SIG-M5 treated with dmso at 0.1 percent for 504 hours (cell line): ENCODE measurements around the gene NUDT7.

Experiments used
- DNase-seq: peaks from one replicate; lab custom pipeline; 2025; ENCODE audit not compliant: unreplicated experiment; lab: John Stamatoyannopoulos, UW

NUDT7 gene

DNA sequence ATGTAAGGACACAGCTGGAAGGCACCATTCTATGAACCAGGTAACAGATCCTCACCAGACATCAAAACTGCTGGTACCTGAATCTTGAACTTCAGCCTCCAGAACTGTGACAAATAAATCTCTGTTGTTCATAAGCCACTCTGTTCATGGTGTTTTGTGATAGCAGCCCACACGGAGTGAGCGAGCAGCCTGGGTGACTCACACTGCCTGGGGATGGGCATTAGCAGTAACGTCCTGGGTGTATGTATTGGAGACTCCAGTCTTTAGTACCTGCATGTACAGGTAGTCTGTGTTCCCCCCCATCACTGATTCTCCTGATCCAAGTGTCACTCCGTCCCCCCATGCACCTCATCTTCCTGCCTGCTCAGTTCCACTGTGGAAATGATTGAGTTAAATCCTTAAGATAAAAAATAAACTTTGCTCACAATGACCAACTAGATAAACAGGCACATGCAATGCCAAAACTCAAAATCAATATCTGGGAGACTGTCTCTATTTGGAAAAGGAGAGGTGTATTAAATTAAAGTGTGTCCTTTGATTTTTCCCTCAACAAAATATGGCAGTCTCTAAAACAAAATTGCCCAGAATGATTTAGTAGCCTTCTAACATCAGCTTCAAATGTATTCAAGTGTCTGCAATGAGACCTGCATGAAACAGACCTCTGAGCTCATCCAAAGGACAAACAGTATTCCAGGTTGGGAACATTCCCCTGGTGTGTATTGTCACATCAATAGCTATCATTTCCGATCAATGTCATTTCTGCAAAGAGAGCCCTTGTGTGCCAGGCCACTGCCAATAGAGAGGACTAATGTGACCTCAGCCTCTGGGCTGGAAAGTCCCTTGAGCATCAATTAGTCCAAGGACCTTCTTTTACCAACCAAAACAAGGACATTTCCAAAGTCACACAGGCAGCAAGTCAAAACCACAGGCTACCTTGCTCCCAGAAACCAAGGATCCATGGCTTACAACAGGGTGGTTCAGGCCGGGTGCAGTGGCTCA lies 53.9 kb downstream of the NUDT7 start:
- no peak for DNase-seq

DNA sequence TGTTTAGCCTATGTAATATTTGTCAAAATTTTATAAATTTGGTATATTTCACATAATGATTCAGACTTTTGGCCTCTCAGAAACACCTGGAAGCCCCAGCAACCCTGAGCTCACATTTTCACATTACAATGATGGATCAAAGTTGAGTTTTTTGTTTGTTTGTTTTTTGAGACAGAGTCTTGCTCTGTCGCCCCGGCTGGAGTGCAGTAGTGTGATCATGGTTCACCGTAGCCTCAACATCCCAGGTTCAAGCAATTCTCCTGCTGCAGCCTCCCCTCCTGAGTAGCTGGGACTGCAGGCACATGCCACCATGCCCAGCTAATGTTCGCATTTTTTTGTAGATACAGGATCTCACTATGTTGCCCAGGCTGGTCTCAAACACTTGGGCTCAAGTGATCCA lies 55.4 kb downstream of the NUDT7 start:
- no peak for DNase-seq

DNA sequence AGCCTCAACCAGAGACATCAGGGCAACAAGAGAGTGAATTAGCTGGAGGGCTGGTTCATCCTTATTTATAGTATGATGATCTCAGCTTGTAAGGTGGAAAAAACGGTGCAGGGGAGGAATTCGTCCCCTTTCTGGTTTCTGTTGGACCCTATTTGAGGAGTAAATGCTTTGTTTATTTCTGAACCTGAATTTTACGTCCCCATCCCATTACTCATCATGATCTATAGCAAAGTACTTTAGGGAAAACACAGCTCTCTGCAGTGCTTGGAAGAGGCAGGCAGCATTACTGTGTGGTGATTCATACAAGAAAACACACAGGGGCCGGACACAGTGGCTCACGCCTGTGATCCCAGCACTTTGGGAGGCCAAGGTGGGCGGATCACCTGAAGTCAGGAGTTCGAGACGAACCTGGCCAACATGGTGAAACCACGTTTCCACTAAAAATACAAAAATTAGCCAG lies 58.1 kb downstream of the NUDT7 start:
- no peak for DNase-seq

DNA sequence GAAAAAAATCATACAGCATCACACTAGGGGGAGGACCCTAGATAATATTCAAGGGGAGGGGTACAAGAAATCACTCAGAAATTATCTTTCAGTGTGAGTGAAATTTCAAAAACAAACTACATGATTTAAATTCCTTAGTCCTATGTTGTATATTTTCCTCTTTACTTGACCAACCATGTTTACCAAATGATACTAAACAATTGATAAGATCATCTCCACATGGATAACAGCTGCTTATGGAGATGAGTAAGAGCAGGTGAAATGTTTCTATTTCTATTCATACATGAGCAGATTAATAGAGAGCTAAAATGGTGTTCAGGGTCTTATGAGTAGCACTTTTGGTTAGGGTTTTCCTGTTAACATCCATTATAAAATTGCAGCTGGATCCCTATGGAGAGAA lies 58.8 kb downstream of the NUDT7 start:
- no peak for DNase-seq

DNA sequence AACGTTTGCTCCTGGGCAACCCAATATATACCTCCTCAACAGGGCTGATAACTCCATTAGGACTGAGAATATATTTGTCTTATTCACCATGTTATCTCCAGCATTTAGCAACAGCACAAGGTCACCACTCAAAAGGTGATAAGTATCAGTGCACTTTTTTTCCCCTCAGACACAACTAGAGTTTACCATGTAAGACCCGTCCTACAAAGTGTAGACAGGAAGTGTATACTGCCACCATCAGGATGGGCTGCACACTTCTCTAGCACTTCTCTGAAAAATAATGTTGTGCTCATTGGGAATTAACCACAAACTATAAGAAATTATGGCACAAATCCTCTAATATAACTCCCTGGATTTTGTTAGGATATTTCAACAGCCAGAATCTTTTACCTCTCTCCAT lies 60.4 kb downstream of the NUDT7 start:
- no peak for DNase-seq

DNA sequence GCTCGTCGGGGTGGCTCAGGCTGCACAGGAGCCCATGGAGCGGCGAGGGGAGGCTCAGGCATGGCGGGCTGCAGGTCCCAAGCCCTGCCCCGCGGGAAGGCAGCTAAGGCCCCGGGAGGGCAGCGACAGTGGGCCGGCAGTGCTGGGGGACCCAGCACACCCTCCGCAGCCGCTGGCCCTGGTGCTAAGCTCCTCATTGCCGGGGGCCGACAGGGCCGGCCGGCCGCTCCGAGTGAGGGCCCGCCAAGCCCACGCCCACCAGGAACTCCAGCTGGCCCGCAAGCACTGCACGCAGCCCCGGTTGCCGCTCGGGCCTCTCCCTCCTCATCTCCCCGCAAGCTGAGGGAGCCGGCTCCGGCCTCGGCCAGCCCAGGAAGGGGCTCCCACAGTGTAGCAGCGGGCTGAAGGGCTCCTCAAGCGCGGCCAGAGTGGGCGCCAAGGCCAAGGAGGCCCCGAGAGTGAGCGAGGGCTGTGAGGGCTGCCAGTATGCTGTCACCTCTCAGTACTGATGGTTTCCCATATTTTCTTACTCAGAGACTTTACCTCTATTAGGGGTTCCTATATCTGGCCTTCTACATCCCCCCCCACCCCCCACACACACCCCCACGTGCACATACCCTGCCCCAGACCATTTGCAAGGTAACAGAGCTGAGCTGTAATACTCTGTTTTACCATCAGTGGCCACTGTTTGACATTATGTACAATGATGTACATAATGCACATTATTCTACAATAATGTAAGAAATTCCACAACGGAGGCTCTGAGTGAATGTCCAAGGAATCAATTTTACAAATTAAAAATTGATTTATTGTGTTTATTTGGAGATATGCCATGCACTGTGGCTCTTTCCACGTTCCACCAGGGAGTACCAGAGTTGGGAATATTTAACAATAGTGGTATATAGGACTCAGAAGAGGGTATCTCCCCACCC lies 62.4 kb downstream of the NUDT7 start:
- DNase-seq: no peak

DNA sequence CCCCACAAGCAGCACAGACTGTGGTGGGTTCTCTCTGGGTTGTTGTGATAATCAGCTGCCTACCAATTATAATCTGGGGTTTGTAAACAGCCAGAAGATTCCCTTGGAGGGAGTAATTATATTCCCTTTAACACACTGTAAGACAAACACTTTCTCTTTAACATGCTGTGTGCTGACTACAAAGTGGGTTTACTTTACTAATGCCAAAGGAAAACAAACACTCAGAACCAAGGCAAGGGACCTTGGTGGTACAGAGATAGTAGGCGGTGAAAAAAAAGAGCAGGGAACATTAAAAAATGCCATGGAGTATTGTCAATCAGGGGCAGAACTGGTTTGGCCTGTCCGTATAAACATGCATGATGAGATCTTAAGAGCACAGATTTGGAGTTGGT lies 63.1 kb downstream of the NUDT7 start:
- no peak for DNase-seq

DNA sequence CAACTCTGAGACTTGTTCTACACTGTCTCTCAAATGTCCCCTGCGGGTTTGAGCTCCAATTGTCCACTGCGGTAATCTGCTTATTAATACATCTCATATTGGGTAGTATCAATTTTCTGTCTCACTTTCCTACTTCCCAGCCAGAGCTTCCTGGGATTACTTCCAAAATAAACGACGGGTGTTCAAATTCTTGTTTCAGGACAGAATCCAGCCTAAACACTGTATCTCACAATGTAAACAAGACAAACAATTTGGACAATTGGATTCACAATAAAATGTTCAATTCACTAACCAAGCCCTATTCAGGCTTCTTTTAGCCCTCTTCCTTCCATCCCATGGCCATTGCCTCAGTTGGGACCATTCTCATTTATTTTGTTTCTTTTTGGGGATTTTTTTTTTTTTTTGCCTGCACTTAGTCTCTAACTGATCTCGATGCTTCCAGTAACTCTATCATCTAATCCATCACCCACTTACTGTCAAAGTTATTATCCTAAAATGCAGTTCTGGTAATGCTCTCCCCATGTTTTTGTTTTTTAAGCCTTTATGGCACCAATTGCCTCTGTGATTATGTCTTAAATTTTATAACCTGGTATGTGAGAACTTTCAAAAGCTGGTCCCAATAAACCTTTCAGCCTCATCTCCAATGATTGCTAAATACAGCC lies 64.0 kb downstream of the NUDT7 start:
- DNase-seq: no peak

DNA sequence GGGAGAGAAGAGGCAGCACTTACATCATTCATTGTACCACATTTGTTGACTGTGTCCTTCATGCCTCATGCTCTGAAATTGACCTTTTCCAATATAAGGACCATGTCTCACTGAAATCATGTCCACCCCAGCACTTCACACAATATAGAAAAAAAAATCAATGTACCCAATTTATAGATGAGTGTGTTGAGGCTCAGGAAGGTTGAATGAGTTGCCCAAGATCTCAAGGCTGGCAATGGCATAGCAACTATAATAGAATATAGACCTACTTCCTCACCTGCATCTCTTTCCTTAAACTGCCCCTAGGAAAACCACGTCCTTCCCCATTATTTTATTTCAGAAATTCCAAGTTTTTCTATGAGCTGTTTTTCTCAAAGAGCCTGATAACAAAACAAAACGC lies 65.1 kb downstream of the NUDT7 start:
- no peak for DNase-seq

DNA sequence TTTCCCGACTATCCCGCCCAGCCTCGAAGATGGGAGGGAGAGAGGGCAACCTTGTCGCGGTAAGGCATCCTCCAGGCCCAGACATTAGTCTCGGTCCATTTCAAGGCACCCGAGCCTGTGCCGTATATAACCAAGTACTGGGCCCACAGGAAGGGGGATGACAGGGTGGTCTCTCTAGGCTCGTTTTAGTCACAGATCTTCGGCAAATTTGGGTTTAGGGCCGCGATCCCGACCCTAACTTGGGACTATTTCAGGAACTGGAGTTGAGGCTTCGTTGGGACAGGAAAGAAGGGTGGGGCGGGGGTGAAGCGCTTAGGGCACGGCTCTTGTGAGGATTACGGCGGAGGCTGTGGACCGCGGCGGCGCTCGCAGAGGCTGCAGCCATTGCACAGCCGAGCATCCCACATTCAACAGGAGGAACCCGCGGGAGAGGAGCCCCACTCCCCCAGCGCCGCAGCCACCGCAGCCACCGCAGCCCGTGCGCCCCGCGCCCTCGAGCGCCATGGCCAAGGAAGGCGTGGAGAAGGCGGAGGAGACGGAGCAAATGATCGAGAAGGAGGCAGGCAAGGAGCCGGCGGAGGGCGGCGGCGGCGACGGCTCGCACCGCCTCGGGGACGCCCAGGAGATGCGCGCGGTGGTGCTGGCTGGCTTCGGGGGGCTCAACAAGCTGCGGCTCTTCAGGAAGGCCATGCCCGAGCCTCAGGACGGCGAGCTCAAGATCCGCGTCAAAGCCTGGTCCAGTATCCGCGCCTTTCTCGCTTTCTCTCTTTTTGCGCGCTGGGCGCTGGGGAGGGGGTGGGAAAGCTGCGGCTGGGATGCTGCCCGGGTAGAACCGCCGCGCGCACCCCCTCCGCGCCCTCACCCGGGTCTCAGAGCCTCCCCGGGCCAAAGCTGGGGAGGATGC lies 66.1 kb downstream of the NUDT7 start, which contains the start of gene VAT1L:
TSS of gene VAT1L (plus strand) at position 384 of the 904 bp plus-strand sequence. CDS start at position 503, 119 bp downstream.
- DNase-seq: peak; percentile 7

DNA sequence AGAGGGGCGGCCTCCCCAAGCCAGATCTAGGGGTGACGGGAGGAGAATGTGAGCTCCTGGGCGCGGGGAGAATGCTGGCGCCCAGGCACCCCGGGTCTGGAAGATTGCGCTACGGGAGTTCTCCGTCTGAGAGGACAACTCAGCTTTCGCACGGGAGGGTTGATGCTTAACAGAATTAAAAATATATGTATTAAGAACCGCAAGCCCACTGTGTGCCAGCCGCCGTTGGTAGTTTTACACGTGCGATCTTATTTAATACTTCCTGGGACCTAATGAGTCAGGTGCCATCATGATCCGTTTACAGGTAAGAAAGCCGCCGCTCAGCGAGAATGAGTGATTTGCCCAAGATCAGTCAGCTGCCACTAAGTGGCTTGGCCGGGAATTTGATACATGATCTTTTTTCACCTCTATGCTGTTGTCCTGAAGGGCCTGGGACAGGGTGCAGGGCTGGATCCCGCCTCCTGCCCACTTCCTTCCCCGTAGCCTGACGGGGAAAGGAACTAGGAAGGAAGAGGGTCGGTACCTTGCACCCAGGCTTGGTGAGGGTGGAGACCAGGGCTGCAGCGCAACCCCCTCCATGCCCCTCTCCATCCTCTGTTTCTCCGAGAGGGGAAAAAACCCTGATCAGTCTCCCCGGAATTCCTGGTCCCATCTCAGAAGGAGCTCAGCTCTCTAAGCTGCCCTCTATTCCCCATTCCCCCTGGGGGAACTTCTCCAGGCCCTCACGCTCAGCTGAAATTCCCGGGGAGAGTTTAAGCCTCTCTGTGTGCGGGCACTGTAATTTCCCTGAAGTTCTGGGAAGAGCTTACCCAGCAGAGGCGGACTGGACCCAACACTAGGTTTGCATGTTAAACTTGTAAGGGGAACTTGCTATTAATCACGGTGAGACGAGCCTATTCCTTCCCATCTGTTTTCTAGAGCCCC lies 67.0 kb downstream of the NUDT7 start:
- no peak for DNase-seq

DNA sequence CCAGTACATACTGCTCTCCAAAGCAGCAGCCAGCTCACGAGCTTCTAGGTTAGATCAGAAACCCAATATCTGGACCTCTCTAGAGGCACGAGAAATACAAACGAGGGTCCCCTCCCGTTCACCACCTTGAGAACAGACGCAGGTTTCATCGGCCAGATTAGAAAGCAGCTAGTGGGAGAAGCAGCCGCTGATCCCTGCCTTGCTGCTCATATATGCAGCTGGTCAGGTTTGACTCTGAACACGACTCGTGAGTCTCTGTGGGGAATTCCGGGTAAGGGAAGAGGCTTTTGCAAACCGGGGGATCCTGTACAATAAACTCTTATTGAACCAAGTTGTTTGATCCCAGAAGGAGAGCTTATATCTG lies 67.7 kb downstream of the NUDT7 start:
- no peak for DNase-seq

DNA sequence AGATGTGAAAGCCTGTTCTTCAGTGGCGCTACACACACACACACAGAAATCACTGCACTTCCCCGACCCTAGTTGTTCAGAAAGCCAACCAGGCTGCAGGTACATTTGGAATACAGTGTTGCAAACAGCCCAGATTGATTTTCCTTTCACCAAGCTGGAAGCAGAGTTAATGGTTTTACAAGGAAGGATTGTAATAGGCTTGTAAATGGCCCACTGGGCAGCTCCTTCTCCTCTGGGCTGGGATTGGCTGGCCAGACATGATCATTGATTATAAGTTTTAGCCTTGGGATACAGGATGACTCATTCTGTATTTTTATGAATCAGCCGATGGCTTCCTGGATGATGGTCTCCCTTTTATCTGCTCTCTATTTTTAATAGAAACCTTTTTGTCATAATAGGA lies 68.6 kb downstream of the NUDT7 start:
- DNase-seq: no peak
